Erythroblast (primary cell): ENCODE measurements around the gene KCNA1.

Source experiments
- GATA1 ChIP-seq: IDR thresholded peaks from 2 replicates; pipeline ENCODE4 v1.6.1; 2011; ENCODE audit warnings: low read depth, mild to moderate bottlenecking, control low read depth, low read length, moderate library complexity
- POLR2A ChIP-seq: IDR thresholded peaks from 2 replicates; pipeline ENCODE4 v1.6.1; 2011; ENCODE audit warnings: mild to moderate bottlenecking, low read length

- TF ChIP-seq POLR2A (no peak), GATA1 (no peak)
These were observed at the start of gene KCNA1 for GRCh38 chr12:4909734-4910501.
